ENCODE measurements around the gene FCN1. TPM values are rescaled to one million over a fixed set of nuclear protein-coding genes. Genes with fewer than 3 reads are reported as not detected.

Gene FCN1
- total RNA-seq, 3 donors from 2014 or later, result 0.46 to 6.0 (median 3.3) TPM

- no peak for ATAC-seq
- H3K36me3 ChIP-seq (ENCODE audit: low read depth), result no peaks in the 10 kb centered on the region
- H3K4me1 ChIP-seq (ENCODE audit: low read depth), result no peaks in the 10 kb centered on the region
- TF ChIP-seq CTCF (IDR thresholded peaks at IDR 0.05), result no peak
- intact Hi-C loops (cut with DNase I, micrococcal nuclease), result no loop called here
- no peak overlapping the region for H3K4me3 ChIP-seq
- H3K9me3 ChIP-seq, result no peaks in the 10 kb centered on the region
- no peak for DNase-seq
These were observed 32.1 kb upstream of the FCN1 start for GRCh38 chr9:134949681-134950385.

- no peak for ATAC-seq
- Histone ChIP-seq H3K9me3 (no peaks in the 10 kb centered on the region), H3K4me1 (ENCODE audit: low read depth) (no peaks in the 10 kb centered on the region), H3K4me3 (no peak overlapping the region), H3K36me3 (ENCODE audit: low read depth) (no peaks in the 10 kb centered on the region)
- intact Hi-C loops (cut with DNase I, micrococcal nuclease), result no loop called here
- TF ChIP-seq CTCF (IDR thresholded peaks at IDR 0.05), result no peak
- no peak for DNase-seq
These were observed 30.4 kb upstream of the FCN1 start for GRCh38 chr9:134948149-134948548.

GRCh38 chr9:134947265-134947955, 29.7 kb upstream of the FCN1 start:
- no peak for DNase-seq
- ATAC-seq, result no peak
- Histone ChIP-seq H3K36me3 (ENCODE audit: low read depth) (no peaks in the 10 kb centered on the region), H3K9me3 (no peaks in the 10 kb centered on the region), H3K4me3 (no peak overlapping the region), H3K4me1 (ENCODE audit: low read depth) (no peaks in the 10 kb centered on the region)
- TF ChIP-seq CTCF (IDR thresholded peaks at IDR 0.05), result no peak
- intact Hi-C loops (cut with DNase I, micrococcal nuclease), result no loop called here

- no peaks in the 10 kb centered on the region for H3K9me3 ChIP-seq
- ATAC-seq (no peak), DNase-seq (no peak)
- no peaks in the 10 kb centered on the region for H3K36me3 ChIP-seq (ENCODE audit: low read depth)
- no peak for TF ChIP-seq CTCF (IDR thresholded peaks at IDR 0.05)
- intact Hi-C loops (cut with DNase I, micrococcal nuclease), result no loop called here
- H3K4me1 ChIP-seq (ENCODE audit: low read depth), result no peaks in the 10 kb centered on the region
- no peak overlapping the region for H3K4me3 ChIP-seq
These were observed 29.0 kb upstream of the FCN1 start for GRCh38 chr9:134946663-134947062.

- no peaks in the 10 kb centered on the region for H3K36me3 ChIP-seq (ENCODE audit: low read depth)
- no peak for TF ChIP-seq CTCF (IDR thresholded peaks at IDR 0.05)
- no peak for ATAC-seq
- intact Hi-C loops (cut with DNase I, micrococcal nuclease), result no loop called here
- DNase-seq, result no peak
- no peaks in the 10 kb centered on the region for H3K4me1 ChIP-seq (ENCODE audit: low read depth)
- no peaks in the 10 kb centered on the region for H3K9me3 ChIP-seq
- no peak overlapping the region for H3K4me3 ChIP-seq
These were observed 28.0 kb upstream of the FCN1 start for GRCh38 chr9:134945509-134946275.
